ENCODE data around the gene ABCF2.

ABCF2 gene

DNA sequence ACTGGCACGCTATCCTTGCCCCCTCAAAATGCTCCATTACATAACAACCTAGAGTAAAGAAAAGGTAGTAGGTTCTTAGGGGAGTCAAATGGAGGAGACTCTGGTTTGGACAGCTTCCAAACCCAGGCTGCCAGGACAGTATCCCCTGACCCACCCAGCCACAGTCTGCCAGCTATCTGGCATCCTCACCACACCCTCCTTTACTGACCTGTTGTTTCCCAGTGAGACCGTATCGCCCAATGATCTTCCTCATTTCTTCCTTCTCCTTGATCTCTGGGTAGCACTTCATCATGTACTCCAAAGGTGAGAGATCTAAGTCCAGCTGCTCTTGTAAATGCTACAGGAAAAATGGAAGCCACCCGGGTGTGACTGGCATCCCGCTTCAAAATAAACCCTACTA is 11.6 kb downstream of the ABCF2 start:
- ATAC-seq = no peak

DNA sequence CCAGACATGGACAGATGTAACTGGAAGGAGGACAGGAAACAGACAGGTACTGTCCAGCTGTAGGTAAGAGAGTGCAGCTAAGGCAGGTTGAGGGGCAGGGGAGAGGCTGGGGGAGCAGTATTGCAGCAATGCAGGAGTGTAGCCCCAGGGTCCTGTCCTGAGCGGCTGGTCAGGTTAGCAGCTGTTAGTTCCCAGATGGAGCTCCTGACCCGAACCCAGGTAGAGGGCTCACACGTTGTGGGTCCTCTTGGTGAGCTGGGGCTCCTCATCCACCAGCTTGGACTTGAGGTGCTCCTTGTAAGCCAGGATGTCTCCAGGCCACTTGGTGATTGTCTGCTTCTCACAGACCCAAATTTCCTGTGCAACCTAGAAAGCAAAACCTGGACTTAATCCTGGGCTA is 13.2 kb downstream of the ABCF2 start:
- ATAC-seq = no peak

GRCh38 chr7:151212626-151213025 is 14.4 kb downstream of the ABCF2 start:
- ATAC-seq = no peak

GRCh38 chr7:151211155-151211772 is 15.7 kb downstream of the ABCF2 start:
- ATAC-seq = no peak

DNA sequence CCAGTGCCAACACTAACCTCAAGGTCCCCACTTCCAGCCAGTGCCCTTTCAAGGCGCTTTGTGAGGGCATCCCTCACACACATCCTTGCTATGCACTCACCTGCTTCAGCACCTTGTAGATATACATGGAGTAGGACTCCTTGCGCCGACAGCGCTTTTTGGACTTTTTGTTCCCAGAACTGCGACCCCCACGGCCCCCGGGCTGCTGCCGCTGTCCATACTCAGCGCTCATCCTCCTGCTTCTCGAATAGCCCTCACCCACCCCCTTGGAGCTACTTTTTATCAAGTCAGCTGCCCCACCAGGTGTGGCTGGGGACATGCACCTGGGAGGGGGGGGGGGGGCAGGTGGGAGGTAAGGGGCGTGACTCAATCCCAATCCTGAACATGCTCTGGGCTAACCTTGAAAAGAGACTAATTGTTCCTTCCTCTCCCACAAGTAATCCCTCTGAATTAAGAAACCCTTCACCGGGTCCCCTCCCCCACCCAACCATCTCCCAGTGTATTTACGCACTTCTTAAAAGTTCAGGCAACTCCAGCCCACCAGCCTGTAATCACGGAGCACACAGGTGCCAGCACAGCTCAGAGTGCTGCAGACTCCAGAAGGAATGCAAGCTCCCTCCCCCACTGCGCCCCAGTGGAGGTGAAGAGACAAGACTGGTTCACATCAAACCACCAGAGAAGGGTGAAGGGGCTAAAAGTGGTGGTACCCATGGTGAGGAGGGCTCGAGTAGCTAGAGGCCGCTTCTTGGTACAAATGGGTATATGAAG is 16.7 kb downstream of the ABCF2 start, which contains the start of gene H2BK1:
H2BK1 (minus strand) TSS at position 402 of the 768 bp plus-strand sequence; CDS start at position 232, 170 bp downstream.
- no peak for ATAC-seq

- no peak for ATAC-seq
Observed at GRCh38 chr7:151209588-151209987, 17.4 kb downstream of the ABCF2 start.

- no peak for ATAC-seq
Observed at GRCh38 chr7:151208253-151208862, 18.6 kb downstream of the ABCF2 start.

DNA sequence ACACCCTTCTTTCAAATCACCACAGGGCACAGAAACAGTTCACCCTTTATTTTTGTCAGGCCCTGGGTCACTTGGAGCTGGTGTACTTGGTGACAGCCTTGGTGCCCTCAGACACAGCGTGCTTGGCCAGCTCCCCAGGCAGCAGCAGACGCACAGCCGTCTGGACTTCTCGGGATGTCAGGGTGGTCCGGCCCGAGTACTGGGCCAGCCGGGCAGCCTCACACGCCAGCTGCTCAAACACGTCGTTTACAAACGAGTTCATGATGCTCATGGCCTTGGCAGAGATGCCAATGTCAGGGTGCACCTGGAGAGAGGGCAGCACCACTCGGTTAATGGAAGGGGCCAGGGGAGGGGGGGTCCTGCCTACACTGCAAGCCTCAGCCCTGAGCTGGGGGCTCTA is 19.2 kb downstream of the ABCF2 start:
- no peak for ATAC-seq

- no peak for ATAC-seq
Observed at GRCh38 chr7:151207315-151207714, 19.7 kb downstream of the ABCF2 start.

DNA sequence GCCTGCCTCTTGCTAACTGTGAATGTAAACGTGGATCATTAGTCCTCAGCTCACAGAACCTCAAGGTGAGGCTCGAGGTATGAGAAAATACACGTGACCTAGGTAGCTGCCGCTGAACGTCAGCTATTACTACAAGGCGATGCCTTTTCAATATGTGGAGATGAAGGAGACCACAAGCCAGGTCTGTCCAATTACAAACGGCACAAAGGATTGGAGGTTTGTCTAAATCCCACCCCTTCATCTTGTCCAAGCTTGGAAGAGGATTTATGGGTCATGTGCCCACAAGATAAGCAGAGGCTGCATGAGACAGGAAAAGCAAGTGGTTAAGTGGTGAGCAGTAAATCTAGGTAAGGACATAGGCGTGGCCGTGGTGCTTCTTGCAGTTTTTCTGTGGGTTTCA is 20.1 kb downstream of the ABCF2 start:
- ATAC-seq = no peak

DNA sequence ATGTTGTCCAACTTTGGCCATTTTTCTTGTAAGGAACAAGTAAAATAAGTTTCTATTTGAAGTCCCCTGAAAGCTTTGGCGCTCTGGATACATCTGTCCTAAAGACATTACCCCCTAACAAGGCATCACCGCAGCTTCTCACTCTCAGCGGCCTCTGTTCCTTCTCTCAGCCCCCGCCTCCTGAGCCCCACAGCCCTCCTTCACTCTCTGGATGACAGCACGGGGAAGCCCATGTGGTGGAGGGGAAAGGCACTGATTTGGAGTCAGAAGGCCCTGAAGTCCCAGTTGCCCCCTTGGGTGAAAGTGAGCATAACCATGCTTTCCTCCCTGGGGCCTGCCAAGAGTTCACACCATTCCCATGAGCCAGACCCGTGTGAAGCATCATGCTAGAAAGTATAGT is 21.3 kb downstream of the ABCF2 start:
- ATAC-seq = no peak

- ATAC-seq = no peak
Observed at GRCh38 chr7:151204383-151205032, 22.5 kb downstream of the ABCF2 start.

DNA sequence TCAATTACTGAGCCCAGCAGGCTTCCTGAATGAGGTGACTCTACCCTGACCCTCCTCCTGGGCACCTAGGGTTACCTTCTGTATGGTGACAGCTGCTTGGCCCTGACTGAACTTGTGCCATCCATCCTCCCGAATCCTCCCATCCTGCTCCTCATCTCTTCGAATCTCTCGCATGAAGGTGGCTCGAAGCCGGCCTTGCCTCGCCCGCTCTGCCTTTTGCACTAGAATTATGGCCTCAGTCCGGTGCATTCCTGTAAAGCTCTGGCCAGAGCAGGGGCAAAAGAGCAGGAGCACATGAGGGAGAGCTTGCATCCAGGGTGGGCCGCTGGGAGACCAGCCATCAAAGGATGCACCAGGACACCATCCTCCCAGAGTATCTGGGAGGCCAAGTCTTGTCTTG is 24.2 kb downstream of the ABCF2 start:
- ATAC-seq = no peak

DNA sequence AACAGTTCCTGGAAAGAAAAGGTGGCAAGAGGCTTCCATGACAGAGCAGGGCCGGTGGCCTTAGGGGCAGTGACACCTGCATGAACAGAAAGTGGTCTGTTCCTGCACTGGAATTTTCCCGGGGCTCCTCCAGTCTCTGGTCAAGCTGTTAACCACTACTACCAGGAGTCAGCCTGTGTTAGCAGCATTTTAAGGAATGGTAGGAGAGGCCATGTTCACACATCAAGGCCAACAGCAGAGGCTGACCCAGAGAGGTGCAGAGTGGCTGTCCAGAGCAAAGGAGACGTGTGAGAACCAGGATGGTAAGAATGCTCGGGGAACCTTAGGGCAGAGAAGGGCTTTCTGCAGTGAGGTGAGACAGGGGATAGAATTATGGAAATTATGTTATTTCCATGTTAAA is 25.3 kb downstream of the ABCF2 start:
- ATAC-seq = no peak

- ATAC-seq = no peak
Observed at GRCh38 chr7:151201344-151201743, 25.7 kb downstream of the ABCF2 start.

DNA sequence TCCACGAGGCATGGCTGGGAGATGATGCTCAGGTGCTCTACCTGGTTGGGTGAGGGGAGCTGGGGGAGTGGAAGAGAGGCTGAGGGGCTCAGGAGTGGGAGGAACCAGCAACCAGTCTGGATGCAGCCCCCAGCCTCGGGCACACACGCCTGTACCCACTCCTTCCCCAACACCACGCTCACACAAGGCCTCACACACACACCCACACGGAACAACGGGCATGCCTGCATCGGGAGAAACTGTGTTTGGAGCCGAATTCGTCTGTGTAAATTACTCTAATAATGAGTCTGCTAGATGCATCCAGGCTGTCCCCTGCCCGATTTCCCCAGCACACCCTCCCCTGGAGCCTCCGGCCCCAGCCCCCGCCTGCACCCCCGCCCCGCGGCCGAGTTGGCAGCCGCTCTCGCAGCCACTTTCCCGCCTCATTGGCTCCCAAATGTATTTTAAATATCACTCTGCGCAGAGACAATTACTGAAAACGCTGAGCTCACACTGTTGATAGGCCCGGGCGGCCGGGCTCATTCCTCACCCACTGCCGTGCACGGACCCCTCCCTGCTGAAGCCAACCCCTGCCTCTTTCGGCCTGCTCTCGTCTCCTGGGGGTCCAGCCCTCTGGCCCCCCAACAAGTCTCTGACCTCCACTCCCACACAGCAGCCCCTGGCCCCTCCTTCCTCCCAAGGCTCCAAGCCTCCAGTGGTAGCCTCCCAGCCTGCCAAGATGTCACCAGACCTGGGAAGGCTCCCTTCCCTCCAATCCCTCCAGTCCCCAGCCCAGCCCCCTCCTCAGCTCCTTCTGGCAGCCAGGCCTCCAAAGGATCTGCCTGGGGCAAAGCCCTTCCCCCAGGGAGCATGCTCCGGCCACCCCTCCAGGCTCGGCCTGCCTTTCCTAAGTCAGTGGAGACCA is 27.8 kb downstream of the ABCF2 start:
- ATAC-seq = no peak

- ATAC-seq = no peak
Observed at GRCh38 chr7:151197932-151198331, 29.1 kb downstream of the ABCF2 start.

DNA sequence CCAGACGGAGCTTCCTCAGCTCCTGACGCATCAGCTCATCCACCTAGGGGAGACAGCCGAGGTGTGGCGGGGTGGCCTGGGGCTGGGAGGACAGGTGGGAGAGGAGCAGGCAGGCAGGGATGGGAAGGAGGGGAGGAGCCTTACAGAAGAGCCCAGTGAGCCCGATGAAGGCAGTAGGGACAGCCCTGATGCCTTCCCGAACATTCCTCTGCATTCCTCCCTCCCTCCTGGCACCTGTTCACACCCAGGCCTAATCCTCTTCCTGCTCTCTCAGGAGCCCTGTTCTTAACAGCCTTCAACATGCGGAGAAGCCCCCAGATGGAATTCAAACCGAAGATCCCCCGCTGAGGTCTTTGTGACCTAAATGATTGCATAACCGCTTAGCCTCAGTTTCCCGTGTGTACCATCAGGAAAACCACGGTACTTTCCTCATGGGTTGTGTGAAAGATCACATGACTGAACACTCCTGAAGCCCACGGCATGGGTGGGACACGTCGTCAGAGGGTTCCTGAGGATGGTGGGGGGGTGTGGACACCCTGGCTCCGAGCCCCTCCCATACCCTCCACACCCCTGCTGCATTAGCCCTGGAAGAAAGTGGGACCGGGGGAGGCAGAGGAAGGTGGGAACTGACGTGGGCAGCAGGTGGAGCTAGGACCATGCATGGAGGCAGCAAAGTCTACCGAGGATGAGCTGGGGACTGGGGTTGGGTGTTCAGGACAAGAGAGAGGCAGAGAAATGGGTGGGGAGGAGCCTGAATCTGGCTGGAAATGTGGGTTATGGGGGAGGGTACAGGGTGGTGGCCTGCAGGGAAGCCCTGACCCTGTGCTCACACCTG is 31.2 kb downstream of the ABCF2 start:
- ATAC-seq = no peak

DNA sequence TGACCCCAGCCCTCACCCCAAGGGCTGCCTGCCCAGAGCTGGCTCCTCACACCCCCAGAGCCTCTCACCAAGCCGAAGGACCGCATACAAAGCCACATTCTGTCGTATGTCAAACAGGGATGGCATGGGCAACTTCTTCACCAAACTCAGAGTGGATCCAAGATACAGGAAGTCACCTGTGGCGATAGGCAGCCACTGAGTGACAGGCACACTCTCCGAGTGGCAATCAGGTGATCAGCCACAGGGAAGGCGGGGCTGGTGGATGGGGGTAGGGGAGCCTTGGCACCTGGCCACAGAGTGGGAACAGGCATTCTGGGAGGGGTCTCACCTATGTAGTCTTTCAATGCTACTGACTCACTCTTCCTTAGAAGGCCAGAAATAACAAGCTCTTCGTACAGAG is 32.8 kb downstream of the ABCF2 start:
- no peak for ATAC-seq

DNA sequence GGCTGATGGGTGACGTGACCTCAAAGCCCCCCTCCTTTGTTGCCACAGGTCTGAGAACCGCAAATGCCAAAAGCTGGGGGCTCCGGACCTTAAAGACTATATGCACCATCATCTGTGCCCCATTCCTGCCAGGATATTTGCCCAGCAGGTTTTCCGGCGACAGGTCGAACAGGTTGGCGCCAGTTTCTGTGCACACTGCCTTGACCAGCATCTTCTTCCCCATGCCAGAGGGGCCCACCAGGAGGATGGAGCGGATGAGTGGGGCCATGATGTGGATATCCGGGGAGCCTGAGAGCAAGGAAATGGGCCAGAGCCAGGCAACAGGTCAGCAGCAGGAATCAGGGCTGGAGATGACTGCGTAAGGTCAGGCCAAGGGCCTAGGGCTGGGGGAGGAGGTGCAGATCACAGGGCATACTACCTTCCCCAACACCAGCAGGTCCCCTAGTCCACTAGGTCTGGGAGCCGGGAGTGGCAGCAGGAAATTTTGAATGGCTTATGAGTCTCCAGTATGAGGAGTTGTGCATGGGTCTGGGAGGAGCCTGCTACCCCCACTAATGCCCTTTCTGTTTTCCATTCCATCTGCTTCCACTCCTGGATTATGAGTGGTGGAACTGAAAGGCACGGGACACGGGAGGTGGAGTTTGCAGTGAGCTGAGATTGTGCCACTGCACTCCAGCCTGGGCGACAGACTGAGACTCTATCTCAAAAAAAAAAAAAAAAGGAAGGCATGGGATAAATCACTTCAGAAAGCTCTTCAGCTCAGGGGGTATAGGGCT is 33.6 kb downstream of the ABCF2 start:
- no peak for ATAC-seq

Measured in activated CD4-positive, CD25-positive, alpha-beta regulatory T cell treated with anti-CD3 and anti-CD28 coated beads, Interleukin-2, amount 50 U/mL, for 24 hours (primary cell).